ENCODE data around the gene PYDC1. TPM values are rescaled to one million over a fixed set of nuclear protein-coding genes. Genes with fewer than 3 reads are reported as not detected.

Gene PYDC1
- total and polyA plus RNA-seq, 2 experiments from 2014 or later = 1.8 TPM; not detected in 1

GRCh38 chr16:31262084-31262483 is 45.1 kb upstream of the PYDC1 start (continued):
- TF ChIP-seq, protein P1, sequence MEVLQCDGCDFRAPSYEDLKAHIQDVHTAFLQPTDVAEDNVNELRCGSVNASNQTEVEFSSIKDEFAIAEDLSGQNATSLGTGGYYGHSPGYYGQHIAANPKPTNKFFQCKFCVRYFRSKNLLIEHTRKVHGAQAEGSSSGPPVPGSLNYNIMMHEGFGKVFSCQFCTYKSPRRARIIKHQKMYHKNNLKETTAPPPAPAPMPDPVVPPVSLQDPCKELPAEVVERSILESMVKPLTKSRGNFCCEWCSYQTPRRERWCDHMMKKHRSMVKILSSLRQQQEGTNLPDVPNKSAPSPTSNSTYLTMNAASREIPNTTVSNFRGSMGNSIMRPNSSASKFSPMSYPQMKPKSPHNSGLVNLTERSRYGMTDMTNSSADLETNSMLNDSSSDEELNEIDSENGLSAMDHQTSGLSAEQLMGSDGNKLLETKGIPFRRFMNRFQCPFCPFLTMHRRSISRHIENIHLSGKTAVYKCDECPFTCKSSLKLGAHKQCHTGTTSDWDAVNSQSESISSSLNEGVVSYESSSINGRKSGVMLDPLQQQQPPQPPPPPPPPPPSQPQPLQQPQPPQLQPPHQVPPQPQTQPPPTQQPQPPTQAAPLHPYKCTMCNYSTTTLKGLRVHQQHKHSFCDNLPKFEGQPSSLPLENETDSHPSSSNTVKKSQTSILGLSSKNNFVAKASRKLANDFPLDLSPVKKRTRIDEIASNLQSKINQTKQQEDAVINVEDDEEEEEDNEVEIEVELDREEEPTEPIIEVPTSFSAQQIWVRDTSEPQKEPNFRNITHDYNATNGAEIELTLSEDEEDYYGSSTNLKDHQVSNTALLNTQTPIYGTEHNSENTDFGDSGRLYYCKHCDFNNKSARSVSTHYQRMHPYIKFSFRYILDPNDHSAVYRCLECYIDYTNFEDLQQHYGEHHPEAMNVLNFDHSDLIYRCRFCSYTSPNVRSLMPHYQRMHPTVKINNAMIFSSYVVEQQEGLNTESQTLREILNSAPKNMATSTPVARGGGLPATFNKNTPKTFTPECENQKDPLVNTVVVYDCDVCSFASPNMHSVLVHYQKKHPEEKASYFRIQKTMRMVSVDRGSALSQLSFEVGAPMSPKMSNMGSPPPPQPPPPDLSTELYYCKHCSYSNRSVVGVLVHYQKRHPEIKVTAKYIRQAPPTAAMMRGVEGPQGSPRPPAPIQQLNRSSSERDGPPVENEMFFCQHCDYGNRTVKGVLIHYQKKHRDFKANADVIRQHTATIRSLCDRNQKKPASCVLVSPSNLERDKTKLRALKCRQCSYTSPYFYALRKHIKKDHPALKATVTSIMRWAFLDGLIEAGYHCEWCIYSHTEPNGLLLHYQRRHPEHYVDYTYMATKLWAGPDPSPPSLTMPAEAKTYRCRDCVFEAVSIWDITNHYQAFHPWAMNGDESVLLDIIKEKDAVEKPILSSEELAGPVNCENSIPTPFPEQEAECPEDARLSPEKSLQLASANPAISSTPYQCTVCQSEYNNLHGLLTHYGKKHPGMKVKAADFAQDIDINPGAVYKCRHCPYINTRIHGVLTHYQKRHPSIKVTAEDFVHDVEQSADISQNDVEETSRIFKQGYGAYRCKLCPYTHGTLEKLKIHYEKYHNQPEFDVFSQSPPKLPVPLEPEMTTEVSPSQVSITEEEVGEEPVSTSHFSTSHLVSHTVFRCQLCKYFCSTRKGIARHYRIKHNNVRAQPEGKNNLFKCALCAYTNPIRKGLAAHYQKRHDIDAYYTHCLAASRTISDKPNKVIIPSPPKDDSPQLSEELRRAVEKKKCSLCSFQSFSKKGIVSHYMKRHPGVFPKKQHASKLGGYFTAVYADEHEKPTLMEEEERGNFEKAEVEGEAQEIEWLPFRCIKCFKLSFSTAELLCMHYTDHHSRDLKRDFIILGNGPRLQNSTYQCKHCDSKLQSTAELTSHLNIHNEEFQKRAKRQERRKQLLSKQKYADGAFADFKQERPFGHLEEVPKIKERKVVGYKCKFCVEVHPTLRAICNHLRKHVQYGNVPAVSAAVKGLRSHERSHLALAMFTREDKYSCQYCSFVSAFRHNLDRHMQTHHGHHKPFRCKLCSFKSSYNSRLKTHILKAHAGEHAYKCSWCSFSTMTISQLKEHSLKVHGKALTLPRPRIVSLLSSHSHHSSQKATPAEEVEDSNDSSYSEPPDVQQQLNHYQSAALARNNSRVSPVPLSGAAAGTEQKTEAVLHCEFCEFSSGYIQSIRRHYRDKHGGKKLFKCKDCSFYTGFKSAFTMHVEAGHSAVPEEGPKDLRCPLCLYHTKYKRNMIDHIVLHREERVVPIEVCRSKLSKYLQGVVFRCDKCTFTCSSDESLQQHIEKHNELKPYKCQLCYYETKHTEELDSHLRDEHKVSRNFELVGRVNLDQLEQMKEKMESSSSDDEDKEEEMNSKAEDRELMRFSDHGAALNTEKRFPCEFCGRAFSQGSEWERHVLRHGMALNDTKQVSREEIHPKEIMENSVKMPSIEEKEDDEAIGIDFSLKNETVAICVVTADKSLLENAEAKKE (CRISPR knock-in tag; IDR thresholded peaks at IDR 0.05) = no peak
- TF ChIP-seq EZH2phosphoT487 (IDR thresholded peaks at IDR 0.05; ENCODE audit: unreplicated experiment) = no peak
- TF ChIP-seq JUNB (IDR thresholded peaks at IDR 0.05; ENCODE audit: unreplicated experiment) = no peak
- TF ChIP-seq REST (IDR thresholded peaks at IDR 0.05; ENCODE audit: unreplicated experiment) = no peak
- no peak for TF ChIP-seq CTCF (conservative IDR thresholded peaks at IDR 0.05; ENCODE audit: low read depth in 2 of 2)
- no peak for TF ChIP-seq STAT1 (IDR thresholded peaks at IDR 0.05; ENCODE audit: unreplicated experiment)
- TF ChIP-seq ZNF331 (CRISPR knock-in tag; IDR thresholded peaks at IDR 0.05; ENCODE audit: low read depth) = no peak
- no peak for TF ChIP-seq ZNF114 (CRISPR knock-in tag; IDR thresholded peaks at IDR 0.05)
